ENCODE measurements around the gene COPE. TPM values are rescaled to one million over a fixed set of nuclear protein-coding genes. Genes with fewer than 3 reads are reported as not detected.

The COPE gene
- 143 to 160 TPM (median 150 TPM) in 5 replicates for total RNA-seq (2022; extraction: Qiagen RNA extraction; ENCODE audit: low read depth)

DNA sequence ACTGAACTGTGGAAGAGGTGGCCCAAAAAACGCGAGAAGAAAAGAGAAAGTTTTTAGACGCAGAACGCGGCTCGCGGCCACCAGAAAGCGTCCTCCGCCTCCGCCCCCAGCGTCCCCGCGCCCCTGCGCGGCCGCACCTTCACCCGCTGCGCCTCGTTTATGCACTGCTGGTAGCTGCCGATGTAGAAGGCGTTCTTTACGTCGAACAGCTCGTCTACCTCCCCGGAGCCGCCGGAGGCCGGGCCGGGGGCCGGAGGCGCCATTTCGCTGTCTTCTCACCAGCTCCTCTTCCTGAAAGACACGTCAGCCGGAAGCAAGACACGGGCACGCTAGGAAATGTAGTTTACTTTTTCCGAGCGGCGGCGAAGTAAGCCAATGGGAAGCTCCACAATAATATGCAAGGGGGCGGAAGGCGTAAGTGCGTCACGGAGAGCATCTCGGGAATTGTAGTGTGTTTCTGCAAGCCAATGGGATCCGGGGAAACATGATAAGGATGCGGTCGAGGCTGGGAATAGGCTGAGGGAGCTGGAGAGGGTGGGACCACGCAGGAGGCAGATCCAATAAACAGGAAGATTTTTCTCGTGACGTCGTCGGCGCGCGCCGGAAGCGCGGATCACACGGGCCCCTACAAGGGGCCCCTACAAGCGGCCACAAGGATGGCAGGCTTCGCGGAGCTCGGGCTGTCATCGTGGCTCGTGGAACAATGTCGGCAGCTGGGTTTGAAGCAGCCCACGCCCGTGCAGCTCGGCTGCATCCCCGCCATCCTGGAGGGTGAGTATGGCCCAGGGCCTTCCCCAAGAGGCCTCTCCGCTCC lies at the start of gene COPE, which contains the start of gene DDX49:
Gene COPE (minus strand): TSS at position 302 of the 814 bp plus-strand sequence. CDS start 39 bp downstream, at position 263.
Gene DDX49 (plus strand): TSS at position 630 of the 814 bp plus-strand sequence. CDS start 27 bp downstream, at position 657.

DNA sequence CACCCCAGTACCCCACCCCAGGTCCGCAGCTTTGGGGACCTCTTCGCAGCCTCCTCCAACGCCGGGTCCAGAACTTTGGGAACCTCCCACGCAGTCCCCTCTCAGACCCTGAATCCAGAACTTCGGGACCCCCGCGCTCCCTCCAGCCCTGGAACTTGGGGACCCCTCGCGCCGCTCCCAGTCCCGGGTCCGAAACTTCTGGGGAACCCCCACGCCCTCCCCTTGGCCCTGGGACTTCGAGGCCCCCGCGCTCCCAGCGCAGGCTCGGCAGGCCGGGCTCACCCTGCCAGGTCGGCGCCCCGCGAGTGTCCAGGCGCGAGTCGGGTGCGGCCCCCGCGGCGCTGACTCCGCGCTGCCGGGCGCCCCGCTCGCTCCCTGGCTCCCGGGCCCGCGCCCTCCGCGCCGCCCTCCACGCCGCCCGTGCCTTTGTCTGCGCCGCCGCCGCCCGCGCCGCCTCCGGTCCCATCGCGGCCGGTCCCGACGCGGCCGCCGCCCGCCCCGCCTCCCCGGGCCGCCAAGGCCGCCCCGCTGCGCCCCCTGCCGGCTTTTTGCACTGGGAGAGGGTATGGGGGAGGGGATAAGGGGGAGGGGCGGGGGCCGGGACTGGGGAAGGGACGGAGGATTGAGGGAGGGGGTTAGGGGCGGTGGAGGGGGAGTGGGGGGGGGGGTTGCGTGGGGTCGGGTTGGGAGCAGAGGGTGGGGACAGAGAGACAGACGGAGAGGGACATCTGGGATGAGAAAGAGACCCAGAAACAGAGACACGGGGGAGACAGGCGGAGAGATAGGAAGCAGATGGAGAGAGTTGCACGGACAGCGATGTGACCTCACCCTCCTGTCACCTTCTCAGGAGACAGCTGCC lies 21.8 kb upstream of the COPE start, which contains the start of gene HOMER3:
Gene HOMER3 (minus strand): TSS at position 449 of the 859 bp plus-strand sequence. CDS start 2,235 bp downstream, outside the sequence.

DNA sequence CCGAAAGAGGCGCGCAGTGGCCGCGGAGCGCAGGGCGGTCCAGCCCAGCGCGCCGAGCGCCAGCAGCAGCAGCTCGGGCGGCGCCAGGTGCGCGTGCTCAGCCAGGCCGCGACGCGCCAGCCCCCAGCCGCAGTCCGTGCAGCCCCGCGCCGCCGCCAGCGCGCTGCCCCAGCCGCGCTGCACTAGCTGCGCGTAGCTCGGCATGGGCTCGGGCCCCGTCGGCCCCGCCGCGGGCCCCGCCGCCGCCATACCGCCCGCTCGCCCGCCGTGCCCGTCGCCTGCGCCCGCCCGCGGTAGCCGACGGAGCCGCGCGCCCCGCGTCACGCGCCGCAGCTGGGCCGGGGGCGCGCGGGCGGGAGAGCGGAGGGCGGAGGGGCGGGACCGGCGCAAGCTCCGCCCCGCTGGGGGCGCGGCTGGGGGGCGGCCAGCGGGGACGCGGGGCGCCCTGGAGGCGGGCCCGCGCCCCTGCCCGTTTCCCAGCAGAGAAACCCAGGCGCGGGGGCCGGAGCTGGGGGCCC lies 23.3 kb downstream of the COPE start, which contains the start of gene CERS1:
Gene CERS1 (minus strand): TSS at position 335 of the 518 bp plus-strand sequence. CDS start 86 bp downstream, at position 249.

Other genes with a start within 250 kb of the COPE start
- gene CRTC1, start 235.7 kb downstream of the COPE start, total RNA-seq (2022; extraction: Qiagen RNA extraction; ENCODE audit: low read depth) = 2.2 to 5.6 TPM (median 4.6 TPM) in 5 replicates
- gene COMP, start 128.1 kb downstream of the COPE start, total RNA-seq (2022; extraction: Qiagen RNA extraction; ENCODE audit: low read depth) = 0.03 to 0.06 TPM (median 0.06 TPM) in 3 of 5 replicates, not detected in the others
- gene UPF1, start 87.4 kb downstream of the COPE start, total RNA-seq (2022; extraction: Qiagen RNA extraction; ENCODE audit: low read depth) = 33.4 to 45.5 TPM (median 44.3 TPM) in 5 replicates
- 3.9 to 6.3 TPM (median 5.1 TPM) in 5 replicates for gene CERS1, start 23.2 kb downstream of the COPE start, total RNA-seq (2022; extraction: Qiagen RNA extraction; ENCODE audit: low read depth)
- 34.8 to 48.5 TPM (median 42.8 TPM) in 5 replicates for gene DDX49, start 328 bp upstream of the COPE start, total RNA-seq (2022; extraction: Qiagen RNA extraction; ENCODE audit: low read depth)
- 24.2 to 33.9 TPM (median 30.5 TPM) in 5 replicates for gene HOMER3, start 21.8 kb upstream of the COPE start, total RNA-seq (2022; extraction: Qiagen RNA extraction; ENCODE audit: low read depth)
- 22.0 to 36.1 TPM (median 33.5 TPM) in 5 replicates for gene SUGP2, start 114.1 kb upstream of the COPE start, total RNA-seq (2022; extraction: Qiagen RNA extraction; ENCODE audit: low read depth)
- 22.6 to 31.4 TPM (median 28.3 TPM) in 5 replicates for gene ARMC6, start 114.2 kb upstream of the COPE start, total RNA-seq (2022; extraction: Qiagen RNA extraction; ENCODE audit: low read depth)
- 0.43 to 1.1 TPM (median 0.89 TPM) in 5 replicates for gene SLC25A42, start 144.6 kb upstream of the COPE start, total RNA-seq (2022; extraction: Qiagen RNA extraction; ENCODE audit: low read depth)
- gene TMEM161A, start 219.1 kb upstream of the COPE start, total RNA-seq (2022; extraction: Qiagen RNA extraction; ENCODE audit: low read depth) = 20.8 to 29.2 TPM (median 24.8 TPM) in 5 replicates

Data from A549 treated with DMSO at 1 μM for 4 hours (cell line).